GM12878 (cell line): Measurements from ENCODE around the gene KIAA1671. TPM values are rescaled to one million over a fixed set of nuclear protein-coding genes. Genes with fewer than 3 reads are reported as not detected.
A peak's percentile ranks its signal among the peaks of the same experiment; 100 is the strongest.

ENCODE experiments used
- ATAC-seq: fragments of 200-7000 bp; cut with Tn5 transposase; 3 replicates; pipeline ENCODE4 v1.9.1; 2020; ENCODE audit warnings: mild to moderate bottlenecking, moderate library complexity
- BruUV-seq: library from RNA; stranded (reverse); fragments of 400-500 nt; replicated peaks from 2 replicates; lab custom pipeline; 2021; lab: Mats Ljungman, UMichigan
- CTCF ChIA-PET: fragments of 300-600 bp; sonication (Branson Sonifier 250); formaldehyde crosslinking; extraction: SDS; loops from one replicate; lab custom pipeline; 2021; ENCODE audit warnings: inconsistent platforms; lab: Yijun Ruan, JAX
- POLR2A ChIA-PET: fragments of 350-600 bp; formaldehyde crosslinking; extraction: SDS; loops from one replicate; lab custom pipeline; 2021; ENCODE audit warnings: inconsistent platforms; lab: Charles Lee
- RAD21 ChIA-PET: fragments of 300-600 bp; sonication (Branson Sonifier 250); formaldehyde crosslinking; loops from one replicate; lab custom pipeline; 2023; ENCODE audit warnings: antibody characterized with exemption; ENCODE audit not compliant: unreplicated experiment; lab: Charles Lee
- SMC1A ChIA-PET: fragments of 300-600 bp; sonication (Branson Sonifier 250); formaldehyde crosslinking; loops from one replicate; lab custom pipeline; 2023; ENCODE audit not compliant: unreplicated experiment, uncharacterized antibody; lab: Charles Lee
- DNase-seq: peaks from one replicate; pipeline ENCODE4 v3.0.0-alpha.2; 2011; ENCODE audit warnings: low read depth, low spot score
- FAIRE-seq: peaks from 3 replicates; lab custom pipeline; 2011; peaks lifted over from hg19 to GRCh38; lab: Jason Lieb, UNC
- H2AFZ ChIP-seq: 2 replicates; pipeline ENCODE4 v1.6.0; 2011; ENCODE audit warnings: low read depth, low read length, control low read depth; ENCODE audit not compliant: control insufficient read depth
- H3K27ac ChIP-seq: 2 replicates; pipeline ENCODE4 v1.5.1; 2011; ENCODE audit warnings: control low read depth; ENCODE audit not compliant: control insufficient read depth, insufficient read depth
- H3K27me3 ChIP-seq, 2 experiments: replicated peaks in 1 of 2; 2 replicates each; pipeline versions ENCODE4 v1.6.0 to v1.6.1; 2011; ENCODE audit warnings: low read length in 1 of 2; ENCODE audit not compliant: control insufficient read depth in 2 of 2, insufficient read depth in 2 of 2
- H3K36me3 ChIP-seq, 2 experiments: 2 replicates each; pipeline ENCODE4 v1.5.1; 2011; ENCODE audit warnings: low read length in 1 of 2; ENCODE audit not compliant: control insufficient read depth in 2 of 2, insufficient read depth in 2 of 2
- H3K4me1 ChIP-seq: 2 replicates; pipeline ENCODE4 v1.6.1; 2011; ENCODE audit warnings: mild to moderate bottlenecking, low read length, moderate library complexity, mixed read lengths; ENCODE audit not compliant: control insufficient read depth, insufficient read depth
- H3K4me2 ChIP-seq: 2 replicates; pipeline ENCODE4 v1.6.0; 2011; ENCODE audit warnings: control low read depth; ENCODE audit not compliant: control insufficient read depth, insufficient read depth
- H3K4me3 ChIP-seq: fragments of 200-600 bp; sonication (generic); 2 replicates; pipeline ENCODE4 v1.5.1; 2016
- H3K79me2 ChIP-seq: 2 replicates; pipeline ENCODE4 v1.6.0; 2011; ENCODE audit warnings: low read length; ENCODE audit not compliant: control insufficient read depth, insufficient read depth
- H3K9ac ChIP-seq: 2 replicates; pipeline ENCODE4 v1.8.0; 2011; ENCODE audit warnings: low read length, control low read depth, mixed read lengths; ENCODE audit not compliant: control insufficient read depth, insufficient read depth
- H3K9me3 ChIP-seq: replicated peaks from 3 replicates; pipeline ENCODE4 v1.5.1; 2011; ENCODE audit warnings: mild to moderate bottlenecking, low read length; ENCODE audit not compliant: control insufficient read depth, insufficient read depth
- H4K20me1 ChIP-seq: 2 replicates; pipeline ENCODE4 v1.6.0; 2011; ENCODE audit not compliant: control insufficient read depth, insufficient read depth
- CBX3 ChIP-seq: fragments of 200-600 bp; sonication (generic); IDR thresholded peaks from 2 replicates; pipeline ENCODE4 v1.6.1; 2016; ENCODE audit warnings: low read depth, borderline replicate concordance
- FOXK2 ChIP-seq: fragments of 450-650 bp; IDR thresholded peaks from 2 replicates; pipeline ENCODE4 v1.6.1; 2017; ENCODE audit warnings: mild to moderate bottlenecking, moderate library complexity
- GATAD2B ChIP-seq: fragments of 450-650 bp; conservative IDR thresholded peaks from 2 replicates; pipeline ENCODE4 v1.6.1; 2017; ENCODE audit warnings: low read depth, mild to moderate bottlenecking, moderate library complexity
- HDAC6 ChIP-seq: fragments of 200-600 bp; sonication (generic); IDR thresholded peaks from one replicate; pipeline ENCODE4 v1.8.0; 2017; ENCODE audit warnings: antibody characterized with exemption; ENCODE audit not compliant: unreplicated experiment
- KAT2A ChIP-seq: conservative IDR thresholded peaks from 2 replicates; pipeline ENCODE4 v1.6.1; 2011; ENCODE audit warnings: low read depth, low read length; ENCODE audit not compliant: control insufficient read depth
- KLF5 ChIP-seq: fragments of 450-650 bp; IDR thresholded peaks from 2 replicates; pipeline ENCODE4 v1.6.1; 2014; ENCODE audit warnings: mild to moderate bottlenecking; ENCODE audit not compliant: partially characterized antibody
- MEF2A ChIP-seq: IDR thresholded peaks from 2 replicates; pipeline ENCODE4 v1.6.1; 2011; ENCODE audit warnings: low read depth, mild to moderate bottlenecking, low read length, moderate library complexity; ENCODE audit not compliant: insufficient read depth
- MEF2B ChIP-seq: fragments of 450-650 bp; IDR thresholded peaks from 2 replicates; pipeline ENCODE4 v1.6.1; 2018; ENCODE audit warnings: mild to moderate bottlenecking, moderate library complexity; ENCODE audit not compliant: partially characterized antibody, poor library complexity, severe bottlenecking
- MLLT1 ChIP-seq: fragments of 450-650 bp; IDR thresholded peaks from 2 replicates; pipeline ENCODE4 v1.6.1; 2016; ENCODE audit warnings: mild to moderate bottlenecking
- MTA2 ChIP-seq: fragments of 450-650 bp; IDR thresholded peaks from 2 replicates; pipeline ENCODE4 v1.6.1; 2016; ENCODE audit warnings: low read depth, mild to moderate bottlenecking, moderate library complexity
- MYB ChIP-seq: fragments of 150-350 bp; IDR thresholded peaks from 2 replicates; pipeline ENCODE4 v1.6.1; 2014; ENCODE audit warnings: mild to moderate bottlenecking, low read depth, low read length, borderline replicate concordance
- NFXL1 ChIP-seq: fragments of 450-650 bp; IDR thresholded peaks from 2 replicates; pipeline ENCODE4 v1.6.1; 2017; ENCODE audit warnings: antibody characterized with exemption, mild to moderate bottlenecking, borderline replicate concordance
- POU2F2 ChIP-seq: IDR thresholded peaks from 3 replicates; pipeline ENCODE4 v1.6.1; 2011; ENCODE audit warnings: low read depth, mild to moderate bottlenecking, low read length, borderline replicate concordance
- RCOR1 ChIP-seq: conservative IDR thresholded peaks from 2 replicates; pipeline ENCODE4 v1.6.1; 2012; ENCODE audit warnings: low read depth, low read length, improper control_type of control experiment
- RFX5 ChIP-seq: IDR thresholded peaks from 2 replicates; pipeline ENCODE4 v1.6.1; 2011; ENCODE audit warnings: low read depth, low read length, improper control_type of control experiment
- RUNX3 ChIP-seq: IDR thresholded peaks from 2 replicates; pipeline ENCODE4 v1.6.1; 2012; ENCODE audit warnings: low read length, inconsistent platforms
- SKIL ChIP-seq: fragments of 450-650 bp; IDR thresholded peaks from 2 replicates; pipeline ENCODE4 v1.6.1; 2017; ENCODE audit warnings: mild to moderate bottlenecking, low read depth, inconsistent platforms; ENCODE audit not compliant: poor library complexity, severe bottlenecking
- SPI1 ChIP-seq: IDR thresholded peaks from 2 replicates; pipeline ENCODE4 v1.6.1; 2011; ENCODE audit warnings: low read depth, mild to moderate bottlenecking, low read length, moderate library complexity, borderline replicate concordance; ENCODE audit not compliant: insufficient read depth
- SREBF2 ChIP-seq: IDR thresholded peaks from 2 replicates; pipeline ENCODE4 v1.6.1; 2012; ENCODE audit warnings: mild to moderate bottlenecking, low read length
- SUZ12 ChIP-seq: fragments of 200-600 bp; sonication (generic); IDR thresholded peaks from one replicate; pipeline ENCODE4 v1.6.1; 2018; ENCODE audit warnings: antibody characterized with exemption, mild to moderate bottlenecking; ENCODE audit not compliant: unreplicated experiment
- TBL1XR1 ChIP-seq: IDR thresholded peaks from 2 replicates; pipeline ENCODE4 v1.6.1; 2012; ENCODE audit warnings: low read depth, low read length, improper control_type of control experiment
- WGBS: methylation state at CpG from one replicate; pipeline ENCODE4 v1.1.6; 2016; ENCODE audit warnings: low lambda C conversion rate; ENCODE audit not compliant: insufficient replicate concordance, insufficient coverage; ENCODE audit errors: missing lambda C conversion rate; 5-methylcytosine and 5-hydroxymethylcytosine counted together
- in situ Hi-C: fragments of 300-500 bp; cut with MboI; formaldehyde crosslinking; loops from 9 replicates; pipeline ENCODE4 v1.14.3; 2018; ENCODE audit warnings: mixed read lengths
- intact Hi-C: fragments of 100-400 bp; cut with micrococcal nuclease; formaldehyde crosslinking; loops from one replicate; pipeline ENCODE4 v1.14.2; 2022; ENCODE audit not compliant: unreplicated experiment
- polyA plus RNA-seq, 11 experiments: library from polyadenylated mRNA; depleted of rRNA in 4 of 11; unstranded in 6 of 11; stranded (reverse) in 5 of 11; fragments of >200 nt; fragmentation: Nextera tagmentation in 4 of 11; fragmentation: Illumina TruSeq in 1 of 11; extraction: Ambion mirVana in 4 of 11; extraction: Trizol in 1 of 11; gene quantifications; 1 replicate in 1 of 11; 2 replicates in 10 of 11; pipeline versions ENCODE4 v1.2.1 to v1.2.3, GENCODE V29; 2011 to 2016; ENCODE audit warnings: inconsistent platforms in 2 of 11, missing spikeins in 2 of 11, low read depth in 1 of 11
- total RNA-seq, 4 experiments: library from RNA; depleted of rRNA in 3 of 4; stranded (reverse); fragments of >200 nt in 3 of 4; fragmentation: Illumina TruSeq in 1 of 4; extraction: Trizol in 1 of 4; gene quantifications; 2 replicates each; pipeline versions ENCODE4 v1.2.1 to v1.2.3, GENCODE V29; 2013 to 2021

KIAA1671 gene
- total and polyA plus RNA-seq, 10 of the 15 experiments (the other 5 are each of a cell fraction or from before 2014, with no cell fraction given): 0.05 to 2.7 (median 0.33) TPM

- TF ChIP-seq RFX5 (no peak), KAT2A (no peak), MEF2A (no peak), KLF5 (no peak), SKIL (no peak), CBX3 (no peak)
- TF ChIP-seq, all 136 proteins: peak for 4
Measured at GRCh38 chr22:25120093-25120561, 167.6 kb downstream of the KIAA1671 start (continued).

GRCh38 chr22:25120761-25121212 lies 168.3 kb downstream of the KIAA1671 start:
- Histone ChIP-seq H4K20me1 (no peaks in the 10 kb centered on the region), H3K4me2 (no peak overlapping the region), H3K79me2 (no peaks in the 10 kb centered on the region), H3K4me1 (no peaks in the 10 kb centered on the region), H3K36me3 (no peaks in the 10 kb centered on the region; a peak in 1 of 4 replicates), H3K9me3 (no peaks in the 10 kb centered on the region; the same call in 2 of the 3 replicates), H3K4me3 (no peak overlapping the region), H3K27me3 (no peaks in the 10 kb centered on the region; a peak in 1 of 4 replicates), H3K27ac (no peak overlapping the region), H3K9ac (no peak overlapping the region), H2AFZ (no peak overlapping the region)
- peak; percentile 61 for ATAC-seq
- RAD21 ChIA-PET: no interaction called here
- POLR2A ChIA-PET: no interaction called here
- no peak for FAIRE-seq
- DNase-seq: no peak
- SMC1A ChIA-PET: no interaction called here
- intact Hi-C loops (no loop called here), in situ Hi-C loops (no loop called here)
- BruUV-seq: no TSS peak
- WGBS: 9% methylated on average over 12 of the region's 12 CpGs
- CTCF ChIA-PET: interaction anchor here (0.7 kb wide), 1 partner anchor 9 kb away, joined by 4 read pairs; no protein-coding TSS in a partner anchor
- TF ChIP-seq SPI1 (no peak), SUZ12 (no peak), FOXK2 (no peak), HDAC6 (no peak), SREBF2 (no peak), RCOR1 (no peak), GATAD2B (no peak), MEF2B (no peak), NFXL1 (no peak), RUNX3 (no peak), MTA2 (no peak), POU2F2 (no peak), MYB (no peak), TBL1XR1 (no peak), MLLT1 (no peak)
